IPS DF 6.9 (cell line): ENCODE results near the gene CSNK1G1.

Source experiments
- DNase-seq: peaks from one replicate; pipeline ENCODE4 v3.0.0-alpha.2; 2013; ENCODE audit warnings: low read depth, low spot score
- H3K27ac ChIP-seq: one replicate; pipeline ENCODE4 v1.5.1; 2013; ENCODE audit warnings: low read length, control low read depth
- H3K27me3 ChIP-seq: 2 replicates; pipeline ENCODE4 v1.6.1; 2013; ENCODE audit warnings: mild to moderate bottlenecking, low read length; ENCODE audit not compliant: control insufficient read depth, insufficient read depth
- H3K36me3 ChIP-seq: 2 replicates; pipeline ENCODE4 v1.6.1; 2013; ENCODE audit warnings: low read length; ENCODE audit not compliant: control insufficient read depth, insufficient read depth
- H3K4me1 ChIP-seq: 2 replicates; pipeline ENCODE4 v1.6.1; 2013; ENCODE audit warnings: low read length; ENCODE audit not compliant: control insufficient read depth, insufficient read depth
- H3K4me3 ChIP-seq: 2 replicates; pipeline ENCODE4 v1.5.1; 2013; ENCODE audit warnings: mild to moderate bottlenecking, low read length
- H3K9me3 ChIP-seq: 2 replicates; pipeline ENCODE4 v1.6.1; 2013; ENCODE audit warnings: low read length, inconsistent platforms; ENCODE audit not compliant: control insufficient read depth, insufficient read depth
- WGBS: extraction: QIAGEN DNeasy Blood & Tissue Kit; methylation state at CpG from one replicate; pipeline ENCODE4 v1.1.7; 2013; ENCODE audit warnings: mixed read lengths, missing lambda C conversion rate; ENCODE audit not compliant: insufficient read length, insufficient coverage; 5-methylcytosine and 5-hydroxymethylcytosine counted together

Gene CSNK1G1

GRCh38 chr15:64246364-64247189, 109.4 kb downstream of the CSNK1G1 start:
- H3K27ac ChIP-seq: no peak overlapping the region

GRCh38 chr15:64245405-64245804, 110.6 kb downstream of the CSNK1G1 start:
- Histone ChIP-seq H3K4me1 (no peaks in the 10 kb centered on the region; the same call in 1 of the 2 replicates), H3K4me3 (no peak overlapping the region), H3K9me3 (no peaks in the 10 kb centered on the region), H3K27ac (no peak overlapping the region), H3K36me3 (no peaks in the 10 kb centered on the region), H3K27me3 (no peaks in the 10 kb centered on the region)
- DNase-seq: no peak
- WGBS: no CpG with 5 or more reads among the region's 4 CpGs

More at GRCh38 chr15:64246364-64247189, 109.4 kb downstream of the CSNK1G1 start:
- Histone ChIP-seq H3K36me3 (no peaks in the 10 kb centered on the region), H3K4me1 (no peaks in the 10 kb centered on the region; the same call in 1 of the 2 replicates), H3K4me3 (no peak overlapping the region), H3K27me3 (no peaks in the 10 kb centered on the region), H3K9me3 (no peaks in the 10 kb centered on the region)
- DNase-seq: no peak
- WGBS: no CpG with 5 or more reads among the region's 9 CpGs

- H3K27me3 ChIP-seq: no peaks in the 10 kb centered on the region
- H3K27ac ChIP-seq: no peak overlapping the region
- DNase-seq: no peak
- no peaks in the 10 kb centered on the region for H3K4me1 ChIP-seq
- WGBS: no CpG with 5 or more reads among the region's 3 CpGs
- no peaks in the 10 kb centered on the region for H3K36me3 ChIP-seq
- H3K4me3 ChIP-seq: no peak overlapping the region
- H3K9me3 ChIP-seq: no peaks in the 10 kb centered on the region
Observed at GRCh38 chr15:64237677-64238076, 118.3 kb downstream of the CSNK1G1 start.

- no CpG with 5 or more reads among the region's 2 CpGs for WGBS
- H3K36me3 ChIP-seq: no peaks in the 10 kb centered on the region
- H3K27ac ChIP-seq: no peak overlapping the region
- no peaks in the 10 kb centered on the region for H3K27me3 ChIP-seq
- no peak for DNase-seq
- H3K4me1 ChIP-seq: no peaks in the 10 kb centered on the region
- H3K4me3 ChIP-seq: no peak overlapping the region
- no peaks in the 10 kb centered on the region for H3K9me3 ChIP-seq
Observed at GRCh38 chr15:64236156-64236894, 119.6 kb downstream of the CSNK1G1 start.

- no peak overlapping the region for H3K27ac ChIP-seq
- H3K36me3 ChIP-seq: no peaks in the 10 kb centered on the region
- H3K9me3 ChIP-seq: no peaks in the 10 kb centered on the region
- no peak for DNase-seq
- no peaks in the 10 kb centered on the region for H3K4me1 ChIP-seq
- H3K27me3 ChIP-seq: no peaks in the 10 kb centered on the region
- no peak overlapping the region for H3K4me3 ChIP-seq
- no CpG with 5 or more reads among the region's 4 CpGs for WGBS
Observed at GRCh38 chr15:64235552-64235951, 120.4 kb downstream of the CSNK1G1 start.

GRCh38 chr15:64233299-64233698, 122.7 kb downstream of the CSNK1G1 start:
- no peak overlapping the region for H3K27ac ChIP-seq
- no peak for DNase-seq
- no peaks in the 10 kb centered on the region for H3K36me3 ChIP-seq
- no peaks in the 10 kb centered on the region for H3K4me1 ChIP-seq
- WGBS: no CpG with 5 or more reads among the region's 4 CpGs
- H3K27me3 ChIP-seq: no peaks in the 10 kb centered on the region
- no peaks in the 10 kb centered on the region for H3K9me3 ChIP-seq
- H3K4me3 ChIP-seq: no peak overlapping the region

- no peak overlapping the region for H3K27ac ChIP-seq
Observed at GRCh38 chr15:64232400-64232799, 123.6 kb downstream of the CSNK1G1 start.

GRCh38 chr15:64229129-64229724, 126.7 kb downstream of the CSNK1G1 start:
- Histone ChIP-seq H3K9me3 (no peaks in the 10 kb centered on the region; the same call in 1 of the 2 replicates), H3K4me1 (no peaks in the 10 kb centered on the region), H3K4me3 (no peak overlapping the region), H3K27me3 (no peaks in the 10 kb centered on the region), H3K36me3 (no peaks in the 10 kb centered on the region), H3K27ac (no peak overlapping the region)
- DNase-seq: no peak
- no CpG with 5 or more reads among the region's 2 CpGs for WGBS

More at GRCh38 chr15:64232400-64232799, 123.6 kb downstream of the CSNK1G1 start:
- H3K4me3 ChIP-seq: no peak overlapping the region
- DNase-seq: no peak
- no CpG with 5 or more reads among the region's 1 CpG for WGBS
- no peaks in the 10 kb centered on the region for H3K4me1 ChIP-seq
- H3K9me3 ChIP-seq: no peaks in the 10 kb centered on the region
- H3K36me3 ChIP-seq: no peaks in the 10 kb centered on the region
- no peaks in the 10 kb centered on the region for H3K27me3 ChIP-seq

GRCh38 chr15:64225804-64226203, 130.2 kb downstream of the CSNK1G1 start:
- H3K4me1 ChIP-seq: no peaks in the 10 kb centered on the region
- no peaks in the 10 kb centered on the region; the same call in 1 of the 2 replicates for H3K9me3 ChIP-seq
- H3K4me3 ChIP-seq: no peak overlapping the region
- H3K27ac ChIP-seq: no peak overlapping the region
- no peak for DNase-seq
- no peaks in the 10 kb centered on the region for H3K27me3 ChIP-seq
- no peaks in the 10 kb centered on the region for H3K36me3 ChIP-seq
- no CpG with 5 or more reads among the region's 11 CpGs for WGBS

- Histone ChIP-seq H3K9me3 (no peaks in the 10 kb centered on the region; the same call in 1 of the 2 replicates), H3K4me3 (no peak overlapping the region), H3K27ac (no peak overlapping the region), H3K4me1 (no peaks in the 10 kb centered on the region), H3K27me3 (no peaks in the 10 kb centered on the region), H3K36me3 (no peaks in the 10 kb centered on the region)
- no CpG with 5 or more reads among the region's 2 CpGs for WGBS
- DNase-seq: no peak
Observed at GRCh38 chr15:64224511-64224910, 131.5 kb downstream of the CSNK1G1 start.
